Measurements from ENCODE around the gene EXOG. TPM values are rescaled to one million over a fixed set of nuclear protein-coding genes. Genes with fewer than 3 reads are reported as not detected.
A peak's percentile ranks its signal among the peaks of the same experiment; 100 is the strongest.

EXOG gene
- total RNA-seq, 5 donors from 2014 or later (not counting 1 experiment from before 2014, with no cell fraction given): 21.5 to 24.8 (median 22.9) TPM

- WGBS (ENCODE audit: insufficient coverage): 98% methylated on average over 5 of the region's 7 CpGs
- ATAC-seq (replicated peaks in 1 of 4) (no peak), DNase-seq (no peak)
- Histone ChIP-seq H3K36me3 (ENCODE audit: control insufficient read depth in 2 of 2, extremely low read depth in 1 of 2, insufficient read depth in 1 of 2, low read length in 1 of 2) (peaks cover 0 to 26% of the 10 kb centered on the region in 2 donors), H3K9me3 (no peaks in the 10 kb centered on the region), H3K27me3 (replicated peaks in 1 of 2; ENCODE audit: control insufficient read depth in 2 of 2, extremely low read depth in 1 of 2, insufficient read depth in 2 of 2, low read length in 1 of 2) (no peaks in the 10 kb centered on the region), H3K4me1 (ENCODE audit: control insufficient read depth in 1 of 2, extremely low read depth in 1 of 2, insufficient read depth in 2 of 2, low read length in 2 of 2) (peaks cover 7 to 16% of the 10 kb centered on the region in 2 experiments), H3K27ac (ENCODE audit: low read length) (no peak overlapping the region), H3K4me3 (ENCODE audit: control insufficient read depth in 1 of 2, extremely low read depth in 1 of 2, low read length in 1 of 2) (no peak overlapping the region)
- Mint-ChIP-seq H3K27ac (no peak overlapping the region), H3K36me3 (peaks cover 33% of the 10 kb centered on the region), H3K4me1 (peaks cover 22 to 25% (median 22%) of the 10 kb centered on the region in 3 donors), H3K27me3 (no peaks in the 10 kb centered on the region), H3K9me3 (no peaks in the 10 kb centered on the region), H3K4me3 (no peak overlapping the region)
- CTCF ChIA-PET: interaction anchor here (0.6 kb wide), 2 partner anchors 9 to 19 kb away, joined by 3 to 5 read pairs; no protein-coding TSS in a partner anchor
- POLR2A ChIA-PET: no interaction called here
Observed at GRCh38 chr3:38515367-38515766, 19.2 kb downstream of the EXOG start.

- Histone ChIP-seq H3K4me3 (ENCODE audit: control insufficient read depth in 1 of 2, extremely low read depth in 1 of 2, low read length in 1 of 2) (no peak overlapping the region), H3K9me3 (no peaks in the 10 kb centered on the region), H3K36me3 (ENCODE audit: control insufficient read depth in 2 of 2, extremely low read depth in 1 of 2, insufficient read depth in 1 of 2, low read length in 1 of 2) (peaks cover 0 to 20% of the 10 kb centered on the region in 2 donors), H3K27me3 (replicated peaks in 1 of 2; ENCODE audit: control insufficient read depth in 2 of 2, extremely low read depth in 1 of 2, insufficient read depth in 2 of 2, low read length in 1 of 2) (no peaks in the 10 kb centered on the region), H3K27ac (ENCODE audit: low read length) (no peak overlapping the region), H3K4me1 (ENCODE audit: control insufficient read depth in 1 of 2, extremely low read depth in 1 of 2, insufficient read depth in 2 of 2, low read length in 2 of 2) (peaks cover 11 to 23% of the 10 kb centered on the region in 2 experiments)
- ChIA-PET CTCF (interaction anchor here in 1 of 2 donors (0.6 kb wide), 1 partner anchor 74 kb away, joined by 3 read pairs; no protein-coding TSS in a partner anchor), POLR2A (interaction anchor here in 1 of 2 donors (0.6 kb wide), 1 partner anchor 20 kb away, joined by 3 read pairs; no protein-coding TSS in a partner anchor)
- no peaks in the 10 kb centered on the region for H3K27me3 Mint-ChIP-seq
- ATAC-seq (replicated peaks in 1 of 4): no peak
- peaks cover 24% of the 10 kb centered on the region for H3K36me3 Mint-ChIP-seq
- H3K4me1 Mint-ChIP-seq: peaks cover 35 to 38% (median 35%) of the 10 kb centered on the region in 3 donors
- H3K27ac Mint-ChIP-seq: peak overlapping the region in 1 of 2 donors; percentile 5
- 0% methylated on average over 1 of the region's 1 CpG for WGBS (ENCODE audit: insufficient coverage)
- no peak for DNase-seq
- no peaks in the 10 kb centered on the region for H3K9me3 Mint-ChIP-seq
- no peak overlapping the region for H3K4me3 Mint-ChIP-seq
Observed at GRCh38 chr3:38516669-38517068, 20.5 kb downstream of the EXOG start.

- no peaks in the 10 kb centered on the region for H3K27me3 ChIP-seq (replicated peaks in 1 of 2; ENCODE audit: control insufficient read depth in 2 of 2, extremely low read depth in 1 of 2, insufficient read depth in 2 of 2, low read length in 1 of 2)
- Mint-ChIP-seq H3K4me1 (peaks cover 35 to 39% (median 36%) of the 10 kb centered on the region in 3 donors), H3K27me3 (no peaks in the 10 kb centered on the region), H3K27ac (peak overlapping the region; percentile 93), H3K4me3 (peak overlapping the region in 1 of 3 donors; percentile 46), H3K36me3 (peaks cover 21% of the 10 kb centered on the region), H3K9me3 (no peaks in the 10 kb centered on the region)
- no CpG with 5 or more reads among the region's 1 CpG for WGBS (ENCODE audit: insufficient coverage)
- ChIA-PET POLR2A (interaction anchor here in 1 of 2 donors (0.5 to 0.6 kb wide), 2 partner anchors 16 to 22 kb away, joined by 3 to 11 read pairs; no protein-coding TSS in a partner anchor), CTCF (interaction anchor here (0.7 to 4.4 kb wide), 4 partner anchors 23 to 511 kb away, joined by 3 to 31 read pairs (median 3); partner anchors contain the start of gene EXOG (in 1 of the 2))
- H3K4me3 ChIP-seq (ENCODE audit: control insufficient read depth in 1 of 2, extremely low read depth in 1 of 2, low read length in 1 of 2): no peak overlapping the region
- peaks cover 0 to 21% of the 10 kb centered on the region in 2 donors for H3K36me3 ChIP-seq (ENCODE audit: control insufficient read depth in 2 of 2, extremely low read depth in 1 of 2, insufficient read depth in 1 of 2, low read length in 1 of 2)
- H3K4me1 ChIP-seq (ENCODE audit: control insufficient read depth in 1 of 2, extremely low read depth in 1 of 2, insufficient read depth in 2 of 2, low read length in 2 of 2): peaks cover 11 to 23% of the 10 kb centered on the region in 2 experiments
- ATAC-seq (replicated peaks in 1 of 4): no peak
- H3K27ac ChIP-seq (ENCODE audit: low read length): peak overlapping the region; percentile 51
- H3K9me3 ChIP-seq: no peaks in the 10 kb centered on the region
- DNase-seq: no peak
Observed at GRCh38 chr3:38519000-38519399, 22.9 kb downstream of the EXOG start.

GRCh38 chr3:38519651-38520050 lies 23.5 kb downstream of the EXOG start:
- Mint-ChIP-seq H3K27me3 (no peaks in the 10 kb centered on the region), H3K9me3 (no peaks in the 10 kb centered on the region), H3K27ac (peak overlapping the region; percentile 93), H3K4me1 (peaks cover 35 to 39% (median 36%) of the 10 kb centered on the region in 3 donors), H3K4me3 (peak overlapping the region; percentile 46 to 63 (median 53)), H3K36me3 (peaks cover 23% of the 10 kb centered on the region)
- peaks cover 3 to 22% of the 10 kb centered on the region in 2 donors for H3K36me3 ChIP-seq (ENCODE audit: control insufficient read depth in 2 of 2, extremely low read depth in 1 of 2, insufficient read depth in 1 of 2, low read length in 1 of 2)
- H3K27me3 ChIP-seq (replicated peaks in 1 of 2; ENCODE audit: control insufficient read depth in 2 of 2, extremely low read depth in 1 of 2, insufficient read depth in 2 of 2, low read length in 1 of 2): no peaks in the 10 kb centered on the region
- POLR2A ChIA-PET: no interaction called here
- DNase-seq (peak in 28 of 35 experiments; percentile 4 to 65 (median 37)), ATAC-seq (replicated peaks in 1 of 4) (peak; percentile 88 to 95 (median 92))
- 0% methylated on average over 1 of the region's 5 CpGs for WGBS (ENCODE audit: insufficient coverage)
- peak overlapping the region; percentile 51 for H3K27ac ChIP-seq (ENCODE audit: low read length)
- H3K9me3 ChIP-seq: no peaks in the 10 kb centered on the region
- no peak overlapping the region for H3K4me3 ChIP-seq (ENCODE audit: control insufficient read depth in 1 of 2, extremely low read depth in 1 of 2, low read length in 1 of 2)
- peaks cover 11 to 23% of the 10 kb centered on the region in 2 experiments for H3K4me1 ChIP-seq (ENCODE audit: control insufficient read depth in 1 of 2, extremely low read depth in 1 of 2, insufficient read depth in 2 of 2, low read length in 2 of 2)
- CTCF ChIA-PET: interaction anchor here in 1 of 2 donors (0.9 to 4.4 kb wide), 6 partner anchors 9 to 480 kb away, joined by 3 to 31 read pairs (median 16); partner anchors contain the start of gene EXOG

GRCh38 chr3:38521391-38521987 lies 25.3 kb downstream of the EXOG start:
- Histone ChIP-seq H3K9me3 (no peaks in the 10 kb centered on the region), H3K27ac (ENCODE audit: low read length) (no peak overlapping the region), H3K4me3 (ENCODE audit: control insufficient read depth in 1 of 2, extremely low read depth in 1 of 2, low read length in 1 of 2) (no peak overlapping the region), H3K36me3 (ENCODE audit: control insufficient read depth in 2 of 2, extremely low read depth in 1 of 2, insufficient read depth in 1 of 2, low read length in 1 of 2) (peaks cover 3 to 31% of the 10 kb centered on the region in 2 donors), H3K27me3 (replicated peaks in 1 of 2; ENCODE audit: control insufficient read depth in 2 of 2, extremely low read depth in 1 of 2, insufficient read depth in 2 of 2, low read length in 1 of 2) (no peaks in the 10 kb centered on the region), H3K4me1 (ENCODE audit: control insufficient read depth in 1 of 2, extremely low read depth in 1 of 2, insufficient read depth in 2 of 2, low read length in 2 of 2) (peaks cover 11 to 23% of the 10 kb centered on the region in 2 experiments)
- Mint-ChIP-seq H3K4me1 (peaks cover 35 to 39% (median 36%) of the 10 kb centered on the region in 3 donors), H3K27me3 (no peaks in the 10 kb centered on the region), H3K9me3 (no peaks in the 10 kb centered on the region), H3K36me3 (peaks cover 33% of the 10 kb centered on the region), H3K4me3 (no peak overlapping the region), H3K27ac (peak overlapping the region in 1 of 2 donors; percentile 76)
- ATAC-seq (replicated peaks in 1 of 4) (peak in 2 of 4 experiments; percentile 42 to 61), DNase-seq (peak; percentile 19 to 82 (median 48))
- ChIA-PET POLR2A (no interaction called here), CTCF (interaction anchor here (0.6 to 4.4 kb wide), 24 partner anchors 8 to 770 kb away, joined by 3 to 31 read pairs (median 4); partner anchors contain the start of gene EXOG (in 2 of the 2))
- WGBS (ENCODE audit: insufficient coverage): 12% methylated on average over 3 of the region's 5 CpGs

GRCh38 chr3:38522002-38522401 lies 25.9 kb downstream of the EXOG start:
- no peaks in the 10 kb centered on the region for H3K9me3 Mint-ChIP-seq
- POLR2A ChIA-PET: interaction anchor here in 1 of 2 donors (0.6 kb wide), 1 partner anchor 453 kb away, joined by 3 read pairs; no protein-coding TSS in a partner anchor

More at GRCh38 chr3:38522002-38522401, 25.9 kb downstream of the EXOG start:
- DNase-seq (no peak), ATAC-seq (replicated peaks in 1 of 4) (no peak)
- Histone ChIP-seq H3K4me1 (ENCODE audit: control insufficient read depth in 1 of 2, extremely low read depth in 1 of 2, insufficient read depth in 2 of 2, low read length in 2 of 2) (peaks cover 11 to 23% of the 10 kb centered on the region in 2 experiments), H3K4me3 (ENCODE audit: control insufficient read depth in 1 of 2, extremely low read depth in 1 of 2, low read length in 1 of 2) (no peak overlapping the region), H3K9me3 (no peaks in the 10 kb centered on the region), H3K27ac (ENCODE audit: low read length) (no peak overlapping the region), H3K27me3 (replicated peaks in 1 of 2; ENCODE audit: control insufficient read depth in 2 of 2, extremely low read depth in 1 of 2, insufficient read depth in 2 of 2, low read length in 1 of 2) (no peaks in the 10 kb centered on the region), H3K36me3 (ENCODE audit: control insufficient read depth in 2 of 2, extremely low read depth in 1 of 2, insufficient read depth in 1 of 2, low read length in 1 of 2) (peaks cover 3 to 35% of the 10 kb centered on the region in 2 donors)
- 94% methylated on average over 2 of the region's 6 CpGs for WGBS (ENCODE audit: insufficient coverage)
- Mint-ChIP-seq H3K4me1 (peaks cover 35 to 39% (median 36%) of the 10 kb centered on the region in 3 donors), H3K4me3 (no peak overlapping the region), H3K27ac (no peak overlapping the region), H3K27me3 (no peaks in the 10 kb centered on the region), H3K36me3 (peaks cover 32% of the 10 kb centered on the region)
- CTCF ChIA-PET: interaction anchor here (0.6 to 4.4 kb wide), 20 partner anchors 8 to 770 kb away, joined by 3 to 31 read pairs (median 4); partner anchors contain the start of gene EXOG (in 1 of the 2)
